K562 (cell line): Measurements from ENCODE around the gene POLR1A. TPM values are rescaled to one million over a fixed set of nuclear protein-coding genes. Genes with fewer than 3 reads are reported as not detected.

Experiments used
- ATAC-seq: fragments of 200-7000 bp; cut with Tn5 transposase; 3 replicates; pipeline ENCODE4 v1.9.1; 2020; ENCODE audit warnings: moderate library complexity
- BruUV-seq: library from RNA; stranded (reverse); fragments of 400-500 nt; replicated peaks from 2 replicates; lab custom pipeline; 2021; lab: Mats Ljungman, UMichigan
- CTCF ChIA-PET: fragments of 300-600 bp; formaldehyde crosslinking; extraction: SDS; loops from one replicate; lab custom pipeline; 2021; ENCODE audit warnings: low intra/inter-chr PET ratio; lab: Yijun Ruan, JAX
- POLR2A ChIA-PET: fragments of 300-600, 350-650 bp; sonication (Branson Sonifier 250); formaldehyde crosslinking; extraction: SDS; loops from one replicate; lab custom pipeline; 2021; ENCODE audit warnings: antibody characterized with exemption, inconsistent platforms; lab: Yijun Ruan, JAX
- DNase-seq, 4 experiments: peaks; one replicate each; pipeline versions ENCODE4 v3.0.0 to v3.0.0-alpha.2; 2011 to 2018; ENCODE audit warnings: low spot score in 3 of 4, mixed read lengths in 3 of 4; ENCODE audit errors: extremely low read depth in 1 of 4
- FAIRE-seq: peaks from 2 replicates; lab custom pipeline; 2011; peaks lifted over from hg19 to GRCh38; lab: Jason Lieb, UNC
- H2AFZ ChIP-seq: 2 replicates; pipeline ENCODE4 v1.6.0; 2011; ENCODE audit warnings: low read depth, low read length, control low read depth, inconsistent platforms
- H3K27ac ChIP-seq: fragments of 200-600 bp; 3 replicates; pipeline ENCODE4 v1.8.0; 2011; ENCODE audit warnings: low read depth, mild to moderate bottlenecking, control low read depth, inconsistent platforms, low read length, moderate library complexity, mixed read lengths; ENCODE audit errors: extremely low read depth
- H3K27me3 ChIP-seq, 2 experiments: fragments of 300-600 bp in 1 of 2; 2 replicates in 1 of 2; 3 replicates in 1 of 2; pipeline versions ENCODE4 v1.6.0 to v1.8.0; 2011; ENCODE audit warnings: inconsistent platforms in 2 of 2, low read length in 2 of 2, mild to moderate bottlenecking in 1 of 2, mixed read lengths in 1 of 2, moderate library complexity in 1 of 2; ENCODE audit not compliant: control insufficient read depth in 2 of 2, insufficient read depth in 2 of 2
- H3K36me3 ChIP-seq: fragments of 300-600 bp; 3 replicates; pipeline ENCODE4 v1.8.0; 2011; ENCODE audit warnings: mild to moderate bottlenecking, low read length, inconsistent platforms; ENCODE audit not compliant: control insufficient read depth, insufficient read depth
- H3K4me1 ChIP-seq, 2 experiments: fragments of 200-600 bp in 1 of 2; replicated peaks in 1 of 2; 2 replicates in 1 of 2; 3 replicates in 1 of 2; pipeline versions ENCODE4 v1.5.1 to v1.8.0; 2011; ENCODE audit warnings: inconsistent platforms in 2 of 2, low read length in 2 of 2, mild to moderate bottlenecking in 1 of 2, mixed read lengths in 1 of 2, moderate library complexity in 1 of 2; ENCODE audit not compliant: control insufficient read depth in 2 of 2, insufficient read depth in 2 of 2
- H3K4me2 ChIP-seq: 2 replicates; pipeline ENCODE4 v1.6.1; 2011; ENCODE audit warnings: low read length, control low read depth, inconsistent platforms, mixed read lengths; ENCODE audit not compliant: insufficient read depth
- H3K4me3 ChIP-seq: fragments of 200-600 bp; sonication (generic), shearing (Covaris generic); 2 replicates; pipeline ENCODE4 v1.5.1; 2016; ENCODE audit warnings: control low read depth, inconsistent platforms
- H3K79me2 ChIP-seq: fragments of 200-600 bp; 3 replicates; pipeline ENCODE4 v1.8.0; 2011; ENCODE audit warnings: low read length, inconsistent platforms; ENCODE audit not compliant: control insufficient read depth, insufficient read depth
- H3K9ac ChIP-seq, 2 experiments: 2 replicates each; pipeline versions ENCODE4 v1.6.0 to v1.6.1; 2011; ENCODE audit warnings: low read depth in 2 of 2, low read length in 2 of 2, control low read depth in 1 of 2, inconsistent platforms in 1 of 2, mild to moderate bottlenecking in 1 of 2, mixed read lengths in 1 of 2; ENCODE audit not compliant: insufficient read depth in 1 of 2
- H3K9me1 ChIP-seq: one replicate; pipeline ENCODE4 v1.6.0; 2011; ENCODE audit warnings: inconsistent platforms, mild to moderate bottlenecking, low read length, moderate library complexity; ENCODE audit not compliant: control insufficient read depth, insufficient read depth
- H3K9me3 ChIP-seq: replicated peaks from 2 replicates; pipeline ENCODE4 v1.5.1; 2011; ENCODE audit warnings: low read depth, low read length, inconsistent platforms; ENCODE audit not compliant: control insufficient read depth, insufficient read depth
- H4K20me1 ChIP-seq: replicated peaks from 2 replicates; pipeline ENCODE4 v1.6.1; 2011; ENCODE audit warnings: low read length, inconsistent platforms, mixed read lengths; ENCODE audit not compliant: control insufficient read depth, insufficient read depth
- HNRNPLL ChIP-seq: fragments of 200-400 bp; formaldehyde crosslinking; IDR thresholded peaks from 2 replicates; pipeline ENCODE4 v1.6.1; 2017; ENCODE audit warnings: low read length, low read depth, mild to moderate bottlenecking; ENCODE audit not compliant: poor library complexity, severe bottlenecking
- RBM15 ChIP-seq: fragments of 200-400 bp; formaldehyde crosslinking; IDR thresholded peaks from 2 replicates; pipeline ENCODE4 v1.6.1; 2018; ENCODE audit warnings: mild to moderate bottlenecking, low read length, moderate library complexity; ENCODE audit not compliant: insufficient read depth
- RREB1 ChIP-seq: fragments of 250-450 bp; sonication (Bioruptor Pico); IDR thresholded peaks from 2 replicates; pipeline ENCODE4 v1.4.0; 2020
- SIN3A ChIP-seq, 2 experiments: fragments of 150-350 bp in 1 of 2; IDR thresholded peaks; 2 replicates each; pipeline ENCODE4 v1.6.1; 2011 to 2016; ENCODE audit warnings: borderline replicate concordance in 2 of 2, low read depth in 2 of 2, low read length in 2 of 2, mild to moderate bottlenecking in 2 of 2, moderate library complexity in 2 of 2; ENCODE audit not compliant: control insufficient read depth in 1 of 2
- TAF9B ChIP-seq: fragments of 450-650 bp; IDR thresholded peaks from 2 replicates; pipeline ENCODE4 v1.6.1; 2018; ENCODE audit warnings: mild to moderate bottlenecking; ENCODE audit not compliant: partially characterized antibody
- WGBS: fragments of 100-300 bp; shearing (Covaris generic); methylation state at CpG from one replicate; pipeline ENCODE4 v1.1.6; 2016; ENCODE audit warnings: low coverage, mixed read lengths; ENCODE audit not compliant: insufficient coverage; ENCODE audit errors: missing lambda C conversion rate; 5-methylcytosine and 5-hydroxymethylcytosine counted together
- in situ Hi-C: fragments of 300-500 bp; cut with MboI; formaldehyde crosslinking; loops from 4 replicates; pipeline ENCODE4 v1.15.0; 2018; ENCODE audit warnings: inconsistent platforms, mixed read lengths
- intact Hi-C: fragments of 100-400 bp; cut with micrococcal nuclease; formaldehyde crosslinking; loops from 2 replicates; pipeline ENCODE4 v1.14.2; 2022
- polyA plus RNA-seq, 8 experiments: library from polyadenylated mRNA; depleted of rRNA in 4 of 8; stranded (reverse) in 5 of 8; unstranded in 3 of 8; fragments of >200 nt; fragmentation: Nextera tagmentation in 2 of 8; fragmentation: Illumina TruSeq in 1 of 8; extraction: Ambion mirVana in 2 of 8; extraction: Trizol in 1 of 8; gene quantifications; 2 replicates each; pipeline versions ENCODE4 v1.2.1 to v1.2.3, GENCODE V29; 2011 to 2014; ENCODE audit warnings: inconsistent platforms in 1 of 8, missing spikeins in 1 of 8
- total RNA-seq, 7 experiments: library from RNA; depleted of rRNA in 6 of 7; stranded (reverse); fragments of >200 nt in 6 of 7; fragmentation: Illumina TruSeq in 2 of 7; extraction: Trizol in 2 of 7; gene quantifications; 2 replicates each; pipeline versions ENCODE4 v1.2.1 to v1.2.3, GENCODE V29; 2011 to 2021; ENCODE audit warnings: low replicate concordance in 1 of 7

POLR1A gene
- total and polyA plus RNA-seq, 9 of the 15 experiments (the other 6 are each of a cell fraction or from before 2014, with no cell fraction given): 3.0 to 72.1 (median 21.8) TPM

- DNase-seq: no peak
- BruUV-seq: TSS peak; percentile 56
- ChIA-PET CTCF (no interaction called here), POLR2A (interaction anchor here (1.2 to 2.4 kb wide), 5 partner anchors 11 to 97 kb away, joined by 3 to 11 read pairs (median 6); partner anchors contain the start of gene IMMT)
- TF ChIP-seq SIN3A (IDR thresholded peaks at IDR 0.05; ENCODE audit: borderline replicate concordance in 2 of 2, control insufficient read depth in 1 of 2, low read depth in 2 of 2, low read length in 2 of 2) (0 out of 4 replicates have a peak, but pooled peaks of 1 of the 2 experiments have one; percentile 35), TAF9B (peak; percentile 4), RBM15 (no peak), HNRNPLL (no peak), RREB1 (CRISPR knock-in tag) (no peak)
- H3K4me1 ChIP-seq: peaks cover 0 to 17% of the 10 kb centered on the region in 2 experiments; a peak in 2 of 5 replicates
- intact Hi-C loops (loop anchor here (10.0 kb wide), 1 partner anchor 692 kb away; the partner anchor contains the start of genes CAPG and SH2D6), in situ Hi-C loops (no loop called here)
- peaks cover 92% of the 10 kb centered on the region for H3K79me2 ChIP-seq
- H3K27me3 ChIP-seq: no peaks in the 10 kb centered on the region
- H4K20me1 ChIP-seq: peaks cover 7% of the 10 kb centered on the region; the same call in 1 of the 2 replicates
- no peak overlapping the region for H2AFZ ChIP-seq
- H3K9me3 ChIP-seq: no peaks in the 10 kb centered on the region
- H3K9me1 ChIP-seq: no peaks in the 10 kb centered on the region
- no peak for FAIRE-seq
- no peak for ATAC-seq
- H3K27ac ChIP-seq: peak overlapping the region; percentile 82
- peak overlapping the region; percentile 22 to 92; a peak in 3 of 4 replicates for H3K9ac ChIP-seq
- H3K4me3 ChIP-seq: peak overlapping the region; percentile 72
- WGBS: 2% methylated on average over 5 of the region's 5 CpGs
- H3K36me3 ChIP-seq: peaks cover 68% of the 10 kb centered on the region
- peak overlapping the region; percentile 93 for H3K4me2 ChIP-seq
These were observed 1.3 kb upstream of the POLR1A start for GRCh38 chr2:86107031-86107430.
